Measurements from ENCODE around the gene LAX1.
"Not testable (repeated sequence)": the region's sequence is repeated elsewhere in the genome, so short reads cannot be mapped to it uniquely, and the experiment has no call there.

Gene LAX1

GRCh38 chr1:203769505-203770343, 4.7 kb downstream of the LAX1 start:
- DNase-seq, result no peak

- no peak for DNase-seq
Observed at GRCh38 chr1:203771901-203772301, 6.9 kb downstream of the LAX1 start.

GRCh38 chr1:203772836-203773235, 7.9 kb downstream of the LAX1 start:
- no peak for DNase-seq

- no peak for DNase-seq
Observed at GRCh38 chr1:203776636-203777035, 11.7 kb downstream of the LAX1 start.

GRCh38 chr1:203777596-203777995, 12.6 kb downstream of the LAX1 start:
- no peak for DNase-seq

GRCh38 chr1:203778146-203778545, 13.2 kb downstream of the LAX1 start:
- no peak for DNase-seq

GRCh38 chr1:203778789-203779188, 13.8 kb downstream of the LAX1 start:
- DNase-seq, result no peak

- no peak for DNase-seq
Observed at GRCh38 chr1:203781962-203782361, 17.0 kb downstream of the LAX1 start.

GRCh38 chr1:203789966-203790365, 25.0 kb downstream of the LAX1 start:
- no peak for DNase-seq

- no peak for DNase-seq
Observed at GRCh38 chr1:203791498-203791897, 26.5 kb downstream of the LAX1 start.

GRCh38 chr1:203792486-203792885, 27.5 kb downstream of the LAX1 start:
- no peak for DNase-seq

- not testable (repeated sequence) for DNase-seq
Observed at GRCh38 chr1:203793561-203793960, 28.6 kb downstream of the LAX1 start.

GRCh38 chr1:203794764-203795440, 29.9 kb downstream of the LAX1 start:
- DNase-seq, result no peak

GRCh38 chr1:203795441-203796235, 30.7 kb downstream of the LAX1 start, which contains the start of the genes ZBED6 and ZC3H11A:
ZBED6 (plus strand) TSS chr1:203795623; CDS start chr1:203797523, 1,900 bp downstream.
ZC3H11A (plus strand) TSS chr1:203795623; CDS start chr1:203817071, 21,448 bp downstream.
- peak; percentile 98 for DNase-seq

GRCh38 chr1:203796236-203796605, 31.2 kb downstream of the LAX1 start:
- DNase-seq, result peak; percentile 11

- DNase-seq, result no peak
Observed at GRCh38 chr1:203797216-203797615, 32.2 kb downstream of the LAX1 start.

- no peak for DNase-seq
Observed at GRCh38 chr1:203797948-203798655, 33.1 kb downstream of the LAX1 start.

- no peak for DNase-seq
Observed at GRCh38 chr1:203799157-203799556, 34.2 kb downstream of the LAX1 start.

GRCh38 chr1:203799971-203800370, 35.0 kb downstream of the LAX1 start:
- DNase-seq, result no peak

- no peak for DNase-seq
Observed at GRCh38 chr1:203805689-203806088, 40.7 kb downstream of the LAX1 start.

GRCh38 chr1:203807196-203807595, 42.2 kb downstream of the LAX1 start:
- DNase-seq, result no peak

GRCh38 chr1:203813581-203814341, 48.8 kb downstream of the LAX1 start:
- no peak for DNase-seq

Data from activated gamma-delta T cell treated with Interleukin-2 at 50 U/mL for 16 hours (primary cell).